COR-L47 (cell line): ENCODE results near the gene WWOX.
"Not testable (repeated sequence)": the region's sequence is repeated elsewhere in the genome, so short reads cannot be mapped to it uniquely, and the experiment has no call there.

Experiments
- DNase-seq: peaks from one replicate; lab custom pipeline; 2025; lab: John Stamatoyannopoulos, UW

WWOX gene

GRCh38 chr16:78503602-78504001, 404.1 kb downstream of the WWOX start:
- peak; percentile 52 for DNase-seq

GRCh38 chr16:78504401-78504851, 405.0 kb downstream of the WWOX start:
- no peak for DNase-seq

GRCh38 chr16:78505036-78505435, 405.6 kb downstream of the WWOX start:
- DNase-seq = no peak

GRCh38 chr16:78505544-78506366, 406.3 kb downstream of the WWOX start:
- DNase-seq = no peak

- no peak for DNase-seq
Observed at GRCh38 chr16:78506367-78507193, 407.1 kb downstream of the WWOX start.

- DNase-seq = no peak
Observed at GRCh38 chr16:78507576-78507975, 408.1 kb downstream of the WWOX start.

GRCh38 chr16:78509965-78510364, 410.5 kb downstream of the WWOX start:
- DNase-seq = no peak

- DNase-seq = no peak
Observed at GRCh38 chr16:78510496-78510895, 411.0 kb downstream of the WWOX start.

GRCh38 chr16:78513838-78514237, 414.4 kb downstream of the WWOX start:
- DNase-seq = no peak

GRCh38 chr16:78514888-78515287, 415.4 kb downstream of the WWOX start:
- not testable (repeated sequence) for DNase-seq

GRCh38 chr16:78515421-78515820, 416.0 kb downstream of the WWOX start:
- DNase-seq = no peak

- DNase-seq = no peak
Observed at GRCh38 chr16:78516006-78516736, 416.7 kb downstream of the WWOX start.

GRCh38 chr16:78519896-78520295, 420.4 kb downstream of the WWOX start:
- no peak for DNase-seq

- no peak for DNase-seq
Observed at GRCh38 chr16:78520470-78520869, 421.0 kb downstream of the WWOX start.

GRCh38 chr16:78522327-78522726, 422.9 kb downstream of the WWOX start:
- no peak for DNase-seq

- no peak for DNase-seq
Observed at GRCh38 chr16:78523212-78523985, 423.9 kb downstream of the WWOX start.

- no peak for DNase-seq
Observed at GRCh38 chr16:78524066-78524595, 424.7 kb downstream of the WWOX start.

- DNase-seq = peak; percentile 27
Observed at GRCh38 chr16:78528265-78528664, 428.8 kb downstream of the WWOX start.

- DNase-seq = no peak
Observed at GRCh38 chr16:78529881-78530280, 430.4 kb downstream of the WWOX start.

GRCh38 chr16:78530283-78530682, 430.8 kb downstream of the WWOX start:
- no peak for DNase-seq

- no peak for DNase-seq
Observed at GRCh38 chr16:78535098-78535497, 435.6 kb downstream of the WWOX start.
